H1 (cell line): ENCODE data around the gene UBXN1. TPM values are rescaled to one million over a fixed set of nuclear protein-coding genes. Genes with fewer than 3 reads are reported as not detected.
A peak's percentile ranks its signal among the peaks of the same experiment; 100 is the strongest.

Source experiments
- ASH2L ChIP-seq: fragments of 200-600, 300-600 bp; sonication (generic); IDR thresholded peaks from one replicate; pipeline ENCODE4 v1.7.1; 2017; ENCODE audit warnings: low read length
- BACH1 ChIP-seq: IDR thresholded peaks from 2 replicates; pipeline ENCODE4 v1.6.1; 2012; ENCODE audit warnings: low read length, improper control_type of control experiment
- CEBPB ChIP-seq: IDR thresholded peaks from 2 replicates; pipeline ENCODE4 v1.6.1; 2012; ENCODE audit warnings: low read depth, low read length
- CHD1 ChIP-seq: IDR thresholded peaks from 2 replicates; pipeline ENCODE4 v1.6.1; 2012; ENCODE audit warnings: low read depth, low read length, improper control_type of control experiment
- CHD2 ChIP-seq: IDR thresholded peaks from 2 replicates; pipeline ENCODE4 v1.6.1; 2012; ENCODE audit warnings: low read length, improper control_type of control experiment
- CREB1 ChIP-seq: IDR thresholded peaks from 2 replicates; pipeline ENCODE4 v1.6.1; 2012; ENCODE audit warnings: inconsistent platforms
- EGR1 ChIP-seq: IDR thresholded peaks from 2 replicates; pipeline ENCODE4 v1.6.1; 2011; ENCODE audit warnings: low read depth, low read length, borderline replicate concordance
- FOSL1 ChIP-seq: IDR thresholded peaks from 2 replicates; pipeline ENCODE4 v1.6.1; 2011; ENCODE audit warnings: mild to moderate bottlenecking, low read depth, low read length, moderate library complexity; ENCODE audit not compliant: insufficient read depth
- GABPA ChIP-seq: IDR thresholded peaks from 2 replicates; pipeline ENCODE4 v1.6.1; 2011; ENCODE audit warnings: mild to moderate bottlenecking, low read length, moderate library complexity, borderline replicate concordance; ENCODE audit not compliant: insufficient read depth
- NANOG ChIP-seq: IDR thresholded peaks from 2 replicates; pipeline ENCODE4 v1.6.1; 2011; ENCODE audit warnings: low read length, low read depth, mild to moderate bottlenecking, inconsistent platforms; ENCODE audit not compliant: insufficient read depth, poor library complexity, severe bottlenecking
- POLR2AphosphoS5 ChIP-seq: IDR thresholded peaks from 2 replicates; pipeline ENCODE4 v1.6.1; 2011; ENCODE audit warnings: low read depth, low read length
- RNF2 ChIP-seq: fragments of 200-900, 300-1000 bp; sonication (generic); IDR thresholded peaks from 2 replicates; pipeline ENCODE4 v1.7.1; 2016; ENCODE audit warnings: borderline replicate concordance, low read depth, mild to moderate bottlenecking, antibody characterized with exemption, low read length; ENCODE audit not compliant: poor library complexity, severe bottlenecking; ENCODE audit errors: missing control alignments
- RXRA ChIP-seq: IDR thresholded peaks from 2 replicates; pipeline ENCODE4 v1.6.1; 2011; ENCODE audit warnings: low read depth, mild to moderate bottlenecking, low read length, moderate library complexity; ENCODE audit not compliant: insufficient read depth
- SIN3A ChIP-seq, 2 experiments: IDR thresholded peaks in 1 of 2; conservative IDR thresholded peaks in 1 of 2; 2 replicates each; pipeline ENCODE4 v1.6.1; 2011 to 2012; ENCODE audit warnings: low read length in 2 of 2, improper control_type of control experiment in 1 of 2, low read depth in 1 of 2, mild to moderate bottlenecking in 1 of 2
- SUZ12 ChIP-seq: fragments of 200-600 bp; sonication (generic); IDR thresholded peaks from 2 replicates; pipeline ENCODE4 v1.6.1; 2012; ENCODE audit warnings: mild to moderate bottlenecking, inconsistent platforms, low read length, moderate library complexity, mixed read lengths
- TAF1 ChIP-seq: IDR thresholded peaks from 2 replicates; pipeline ENCODE4 v1.6.1; 2011; ENCODE audit warnings: mild to moderate bottlenecking, low read depth, low read length
- TBP ChIP-seq: IDR thresholded peaks from 2 replicates; pipeline ENCODE4 v1.6.1; 2011; ENCODE audit warnings: low read depth, low read length, improper control_type of control experiment
- TCF12 ChIP-seq: IDR thresholded peaks from 2 replicates; pipeline ENCODE4 v1.6.1; 2011; ENCODE audit warnings: low read depth, mild to moderate bottlenecking, low read length
- USF2 ChIP-seq: IDR thresholded peaks from 2 replicates; pipeline ENCODE4 v1.6.1; 2011; ENCODE audit warnings: low read length, improper control_type of control experiment
- polyA plus RNA-seq, 7 experiments: library from polyadenylated mRNA; depleted of rRNA in 3 of 7; stranded (reverse) in 5 of 7; unstranded in 2 of 7; fragments of >200 nt in 5 of 7; fragments of 200-250 nt in 2 of 7; gene quantifications; 1 replicate in 5 of 7; 2 replicates in 1 of 7; 4 replicates in 1 of 7; pipeline versions ENCODE4 v1.2.1 to v1.2.3, GENCODE V29; 2011 to 2013; ENCODE audit warnings: missing spikeins in 2 of 7, mixed read lengths in 2 of 7
- total RNA-seq: library from RNA; stranded (reverse); fragmentation: NEBNext Ultra II Directional; extraction: Animal tissue kit (Norgen Biotek cat#: 25700); gene quantifications from 2 replicates; pipeline ENCODE4 v1.2.1, GENCODE V29; 2021
- TF ChIP-seq, protein P1 (sequence below): IDR thresholded peaks from 2 replicates; pipeline ENCODE4 v1.6.1; 2012; ENCODE audit warnings: low read length, inconsistent platforms

UBXN1 gene
- total and polyA plus RNA-seq, 2 of the 8 experiments (the other 6 are each of a cell fraction or from before 2014, with no cell fraction given), result 78.6 to 114 TPM

GRCh38 chr11:62705880-62706849 lies 27.3 kb upstream of the UBXN1 start (continued):
- TF ChIP-seq CREB1 (peak; percentile 53; the same call in 1 of the 2 replicates), SIN3A (conservative IDR thresholded peaks at IDR 0.05 in 1 of 2, IDR thresholded peaks at IDR 0.05 in 1 of 2; ENCODE audit: low read depth in 1 of 2, low read length in 2 of 2) (peak; percentile 49 to 90; a peak in 3 of 4 replicates), CHD2 (no peak), RNF2 (peak; percentile 46), CHD1 (no peak), NANOG (no peak), TBP (no peak), CEBPB (no peak), EGR1 (no peak), TAF1 (peak; percentile 57; the same call in 1 of the 2 replicates), SUZ12 (no peak), GABPA (peak; percentile 49; the same call in 1 of the 2 replicates), TCF12 (no peak), FOSL1 (no peak), RXRA (no peak), BACH1 (no peak), POLR2AphosphoS5 (peak; percentile 75; the same call in 1 of the 2 replicates), ASH2L (no peak), USF2 (no peak)
- TF ChIP-seq, protein P1, sequence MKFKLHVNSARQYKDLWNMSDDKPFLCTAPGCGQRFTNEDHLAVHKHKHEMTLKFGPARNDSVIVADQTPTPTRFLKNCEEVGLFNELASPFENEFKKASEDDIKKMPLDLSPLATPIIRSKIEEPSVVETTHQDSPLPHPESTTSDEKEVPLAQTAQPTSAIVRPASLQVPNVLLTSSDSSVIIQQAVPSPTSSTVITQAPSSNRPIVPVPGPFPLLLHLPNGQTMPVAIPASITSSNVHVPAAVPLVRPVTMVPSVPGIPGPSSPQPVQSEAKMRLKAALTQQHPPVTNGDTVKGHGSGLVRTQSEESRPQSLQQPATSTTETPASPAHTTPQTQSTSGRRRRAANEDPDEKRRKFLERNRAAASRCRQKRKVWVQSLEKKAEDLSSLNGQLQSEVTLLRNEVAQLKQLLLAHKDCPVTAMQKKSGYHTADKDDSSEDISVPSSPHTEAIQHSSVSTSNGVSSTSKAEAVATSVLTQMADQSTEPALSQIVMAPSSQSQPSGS, result no peak
